Lower leg skin (tissue), 4 donors: ENCODE data around the gene RAET1E. TPM values are rescaled to one million over a fixed set of nuclear protein-coding genes. Genes with fewer than 3 reads are reported as not detected.
"Not testable (repeated sequence)": the region's sequence is repeated elsewhere in the genome, so short reads cannot be mapped to it uniquely, and the experiment has no call there.

Experiments used
- DNase-seq, 2 donors: peaks; one replicate each; pipeline ENCODE4 v3.0.0-alpha.2; 2019; ENCODE audit warnings: low spot score in 2 of 2
- H3K4me3 ChIP-seq: fragments of 200-600 bp; sonication (generic); 2 replicates; pipeline ENCODE4 v1.5.1; 2017; ENCODE audit warnings: mild to moderate bottlenecking, low read depth; ENCODE audit not compliant: poor library complexity, severe bottlenecking
- CTCF ChIP-seq, 3 donors: fragments of 450-650 bp; IDR thresholded peaks; one replicate each; pipeline ENCODE4 v1.5.1; 2016; ENCODE audit warnings: antibody characterized with exemption in 3 of 3, mild to moderate bottlenecking in 3 of 3, moderate library complexity in 2 of 3
- POLR2A ChIP-seq, 2 donors: fragments of 450-650 bp; IDR thresholded peaks; one replicate each; pipeline ENCODE4 v1.6.1; 2016 to 2017; ENCODE audit warnings: antibody characterized with exemption in 2 of 2, mild to moderate bottlenecking in 1 of 2, moderate library complexity in 1 of 2
- WGBS, 2 donors: methylation state at CpG; one replicate each; pipeline ENCODE4 v1.1.5; 2018; 5-methylcytosine and 5-hydroxymethylcytosine counted together
- intact Hi-C: fragments of 100-400 bp; cut with DNase I; formaldehyde crosslinking; loops from one replicate; pipeline ENCODE4 v1.15.0; 2023; ENCODE audit warnings: low total_unique reads
- total RNA-seq, 4 donors: library from RNA; depleted of rRNA; stranded (reverse); fragments of >200 nt; gene quantifications; one replicate each; pipeline ENCODE4 v1.1.0, GENCODE V29; 2016

Gene RAET1E
- total RNA-seq, 4 donors from 2014 or later, result 20.8 to 48.5 (median 36.2) TPM

GRCh38 chr6:149918151-149918905 is 20.4 kb upstream of the RAET1E start:
- no peak for TF ChIP-seq CTCF (IDR thresholded peaks at IDR 0.05)
- no peak for TF ChIP-seq POLR2A (IDR thresholded peaks at IDR 0.05)
- peak in 1 of 2 donors; percentile 74 for DNase-seq
- H3K4me3 ChIP-seq, result no peak overlapping the region
- WGBS, 2 donors, result 81 to 89% methylated on average over 6 of the region's 6 CpGs
- intact Hi-C loops, result no loop called here

GRCh38 chr6:149917679-149918078 is 19.8 kb upstream of the RAET1E start:
- TF ChIP-seq CTCF (IDR thresholded peaks at IDR 0.05), result no peak
- DNase-seq, result peak in 1 of 2 donors; percentile 31
- intact Hi-C loops, result no loop called here
- no peak overlapping the region for H3K4me3 ChIP-seq
- WGBS, 2 donors, result 74 to 77% methylated on average over 2 of the region's 2 CpGs

- intact Hi-C loops, result no loop called here
- TF ChIP-seq POLR2A (IDR thresholded peaks at IDR 0.05) (no peak), CTCF (IDR thresholded peaks at IDR 0.05) (no peak)
- WGBS, 2 donors, result 90 to 95% methylated on average over 10 of the region's 10 CpGs
- peak in 1 of 2 donors; percentile 70 for DNase-seq
- no peak overlapping the region for H3K4me3 ChIP-seq
Observed at GRCh38 chr6:149915970-149916865, 18.3 kb upstream of the RAET1E start.

DNA sequence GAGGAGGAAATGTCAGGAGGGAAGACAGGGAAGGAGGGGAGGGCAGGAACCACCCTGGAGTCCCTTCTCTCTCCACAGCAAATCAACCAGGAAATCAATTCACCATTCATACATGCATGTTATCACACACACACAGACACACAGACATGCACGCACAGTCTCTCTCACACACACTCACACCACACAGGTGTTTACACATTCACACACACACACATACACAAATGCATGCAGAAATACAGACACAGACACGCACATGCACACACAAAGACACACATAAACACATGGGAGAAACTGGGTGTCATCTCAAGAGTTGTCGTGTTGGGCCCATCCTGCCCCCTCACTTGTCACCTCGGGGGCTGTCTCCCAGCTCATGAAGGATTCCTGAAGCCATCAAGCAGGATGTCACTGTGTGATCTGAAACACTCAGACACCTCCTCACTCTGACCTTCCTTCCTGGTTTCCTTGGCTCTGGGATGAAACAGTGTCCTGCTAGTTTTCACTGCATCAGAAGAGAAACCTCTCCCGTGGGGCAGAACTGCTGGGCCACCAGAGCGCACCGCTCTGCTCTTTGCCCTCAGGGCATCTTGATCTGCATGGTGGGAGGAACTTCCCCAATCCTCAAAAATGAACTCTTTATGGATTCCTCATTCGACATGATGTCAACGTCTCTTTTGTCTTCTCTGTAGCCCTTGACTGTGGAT is 15.8 kb upstream of the RAET1E start:
- intact Hi-C loops, result no loop called here
- TF ChIP-seq POLR2A (IDR thresholded peaks at IDR 0.05) (no peak), CTCF (IDR thresholded peaks at IDR 0.05) (no peak)
- WGBS, 2 donors, result 70 to 81% methylated on average over 9 of the region's 9 CpGs
- peak in 1 of 2 donors; percentile 36 for DNase-seq
- H3K4me3 ChIP-seq, result no peak overlapping the region

DNA sequence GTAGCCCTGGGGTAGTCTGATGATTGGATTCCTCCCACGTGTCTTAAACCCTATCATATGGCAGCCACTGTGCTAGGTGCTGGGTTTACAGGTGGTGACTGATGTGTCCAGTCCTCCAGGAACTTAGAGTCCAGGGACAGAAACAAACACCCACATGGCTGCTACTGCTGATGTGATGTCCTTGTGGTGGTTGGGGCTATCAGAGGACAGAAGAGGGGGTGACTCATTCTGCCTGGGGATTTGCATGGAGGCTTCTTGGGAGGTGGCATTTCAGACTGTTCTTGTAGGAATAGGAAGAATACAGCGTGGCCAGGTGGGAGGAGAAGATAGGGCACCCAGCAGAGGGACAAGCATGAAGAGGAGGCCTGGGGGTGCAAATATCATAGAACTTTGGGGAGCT is 15.2 kb upstream of the RAET1E start:
- TF ChIP-seq POLR2A (IDR thresholded peaks at IDR 0.05) (no peak), CTCF (IDR thresholded peaks at IDR 0.05) (no peak)
- intact Hi-C loops, result no loop called here
- DNase-seq, result peak in 1 of 2 donors; percentile 45
- no peak overlapping the region for H3K4me3 ChIP-seq
- WGBS, 2 donors, result 83 to 85% methylated on average over 2 of the region's 2 CpGs

GRCh38 chr6:149912680-149913079 is 14.8 kb upstream of the RAET1E start:
- peak in 1 of 2 donors; percentile 26 for DNase-seq
- intact Hi-C loops, result not testable (repeated sequence)
- 71 to 100% methylated on average over 3 of the region's 3 CpGs for WGBS, 2 donors

More at GRCh38 chr6:149912680-149913079, 14.8 kb upstream of the RAET1E start:
- not testable (repeated sequence) for H3K4me3 ChIP-seq
